ENCODE data around the gene CLEC4F.

- TF ChIP-seq POLR2A (IDR thresholded peaks at IDR 0.05; ENCODE audit: low read depth, low read length) (no peak), POLR2AphosphoS5 (IDR thresholded peaks at IDR 0.05; ENCODE audit: low read depth, low read length) (no peak)
These were observed 10.0 kb upstream of the CLEC4F start for GRCh38 chr2:70830366-70830765.

All from GM12891 (cell line).